Thyroid gland (tissue), 4 donors: ENCODE measurements around the gene JDP2.

Source experiments
- CTCF ChIP-seq, 6 experiments: fragments of 200-600 bp in 3 of 6; fragments of 450-650 bp in 3 of 6; sonication (generic) in 3 of 6; IDR thresholded peaks; one replicate each; pipeline ENCODE4 v1.5.1; 2016 to 2019; ENCODE audit warnings: antibody characterized with exemption in 6 of 6, mild to moderate bottlenecking in 2 of 6, inconsistent platforms in 1 of 6, moderate library complexity in 1 of 6
- POLR2A ChIP-seq, 2 donors: fragments of 450-650 bp; IDR thresholded peaks; one replicate each; pipeline ENCODE4 v1.6.1; 2017; ENCODE audit warnings: antibody characterized with exemption in 2 of 2, mild to moderate bottlenecking in 2 of 2, moderate library complexity in 1 of 2

- TF ChIP-seq CTCF (IDR thresholded peaks at IDR 0.05), result no peak
- TF ChIP-seq POLR2A (IDR thresholded peaks at IDR 0.05), result no peak
These were observed 7.7 kb downstream of the JDP2 start for GRCh38 chr14:75435473-75435872.
